HepG2 (cell line): Measurements from ENCODE around the gene FNDC3B.

Source experiments
- CTCF ChIP-seq: sonication (generic); formaldehyde crosslinking; IDR thresholded peaks from 2 replicates; pipeline ENCODE4 v1.5.0; 2020; ENCODE audit warnings: mild to moderate bottlenecking, missing genetic modification reagents, moderate library complexity
- GZF1 ChIP-seq: sonication (generic); formaldehyde crosslinking; IDR thresholded peaks from 2 replicates; pipeline ENCODE4 v1.5.1; 2020; ENCODE audit warnings: mild to moderate bottlenecking, missing genetic modification reagents
- POLR2A ChIP-seq, 2 experiments: IDR thresholded peaks; 2 replicates each; pipeline ENCODE4 v1.6.1; 2011; ENCODE audit warnings: low read depth in 2 of 2, low read length in 2 of 2, mild to moderate bottlenecking in 1 of 2, moderate library complexity in 1 of 2; ENCODE audit not compliant: insufficient read depth in 1 of 2
- RBFOX2 ChIP-seq: fragments of 200-400 bp; formaldehyde crosslinking; IDR thresholded peaks from 2 replicates; pipeline ENCODE4 v1.6.1; 2017; ENCODE audit warnings: low read depth, mild to moderate bottlenecking, low read length
- ZBTB7A ChIP-seq: sonication (generic); formaldehyde crosslinking; IDR thresholded peaks from 2 replicates; pipeline ENCODE4 v1.8.0; 2022; ENCODE audit warnings: mild to moderate bottlenecking, missing genetic modification reagents

GRCh38 chr3:172030181-172030580 lies 9.2 kb upstream of the FNDC3B start:
- TF ChIP-seq POLR2A (IDR thresholded peaks at IDR 0.05; ENCODE audit: insufficient read depth in 1 of 2, low read depth in 2 of 2, low read length in 2 of 2) (no peak), RBFOX2 (no peak), GZF1 (CRISPR knock-in tag) (no peak), ZBTB7A (CRISPR knock-in tag) (no peak), CTCF (CRISPR knock-in tag) (no peak)
